Osteoblast (primary cell): ENCODE results near the gene LILRA1. TPM values are rescaled to one million over a fixed set of nuclear protein-coding genes. Genes with fewer than 3 reads are reported as not detected.

Experiments used
- DNase-seq: peaks from one replicate; pipeline ENCODE4 v3.0.0; 2011; ENCODE audit warnings: low spot score, mixed read lengths; ENCODE audit not compliant: insufficient read length; ENCODE audit errors: missing footprints
- H2AFZ ChIP-seq: 2 replicates; pipeline ENCODE4 v1.6.0; 2011; ENCODE audit warnings: mild to moderate bottlenecking, low read length
- H3K27ac ChIP-seq: 2 replicates; pipeline ENCODE4 v1.5.1; 2011; ENCODE audit warnings: mild to moderate bottlenecking, low read depth, low read length, moderate library complexity
- H3K27me3 ChIP-seq: 2 replicates; pipeline ENCODE4 v1.6.0; 2012; ENCODE audit warnings: mild to moderate bottlenecking, control low read depth, inconsistent platforms, low read length, moderate library complexity; ENCODE audit not compliant: insufficient read depth
- H3K36me3 ChIP-seq: 2 replicates; pipeline ENCODE4 v1.5.1; 2011; ENCODE audit warnings: mild to moderate bottlenecking, low read length, control low read depth, moderate library complexity; ENCODE audit not compliant: insufficient read depth
- H3K4me1 ChIP-seq: 2 replicates; pipeline ENCODE4 v1.5.1; 2011; ENCODE audit warnings: mild to moderate bottlenecking, low read length, control low read depth, moderate library complexity; ENCODE audit not compliant: insufficient read depth
- H3K4me2 ChIP-seq: 2 replicates; pipeline ENCODE4 v1.6.0; 2011; ENCODE audit warnings: mild to moderate bottlenecking, low read length; ENCODE audit not compliant: insufficient read depth
- H3K4me3 ChIP-seq: fragments of 200-600 bp; sonication (generic); 3 replicates; pipeline ENCODE4 v1.5.1; 2012; ENCODE audit warnings: mild to moderate bottlenecking, low read length, inconsistent platforms; ENCODE audit not compliant: insufficient read depth
- H3K79me2 ChIP-seq: 2 replicates; pipeline ENCODE4 v1.6.0; 2012; ENCODE audit warnings: mild to moderate bottlenecking, low read length, control low read depth, inconsistent platforms; ENCODE audit not compliant: insufficient read depth
- H3K9me3 ChIP-seq: 2 replicates; pipeline ENCODE4 v1.5.1; 2011; ENCODE audit warnings: low read depth, low read length, control low read depth
- H4K20me1 ChIP-seq: 2 replicates; pipeline ENCODE4 v1.6.0; 2012; ENCODE audit warnings: mild to moderate bottlenecking, low read length, control low read depth; ENCODE audit not compliant: insufficient read depth
- CTCF ChIP-seq: IDR thresholded peaks from 2 replicates; pipeline ENCODE4 v1.5.1; 2011; ENCODE audit warnings: mild to moderate bottlenecking, low read depth, low read length, moderate library complexity; ENCODE audit errors: extremely low read depth
- total RNA-seq: library from RNA; depleted of rRNA; stranded (reverse); fragments of >200 nt; gene quantifications from 2 replicates; pipeline ENCODE4 v1.2.3, GENCODE V29; 2012

Gene LILRA1
- total RNA-seq, 1 donor = not detected

DNA sequence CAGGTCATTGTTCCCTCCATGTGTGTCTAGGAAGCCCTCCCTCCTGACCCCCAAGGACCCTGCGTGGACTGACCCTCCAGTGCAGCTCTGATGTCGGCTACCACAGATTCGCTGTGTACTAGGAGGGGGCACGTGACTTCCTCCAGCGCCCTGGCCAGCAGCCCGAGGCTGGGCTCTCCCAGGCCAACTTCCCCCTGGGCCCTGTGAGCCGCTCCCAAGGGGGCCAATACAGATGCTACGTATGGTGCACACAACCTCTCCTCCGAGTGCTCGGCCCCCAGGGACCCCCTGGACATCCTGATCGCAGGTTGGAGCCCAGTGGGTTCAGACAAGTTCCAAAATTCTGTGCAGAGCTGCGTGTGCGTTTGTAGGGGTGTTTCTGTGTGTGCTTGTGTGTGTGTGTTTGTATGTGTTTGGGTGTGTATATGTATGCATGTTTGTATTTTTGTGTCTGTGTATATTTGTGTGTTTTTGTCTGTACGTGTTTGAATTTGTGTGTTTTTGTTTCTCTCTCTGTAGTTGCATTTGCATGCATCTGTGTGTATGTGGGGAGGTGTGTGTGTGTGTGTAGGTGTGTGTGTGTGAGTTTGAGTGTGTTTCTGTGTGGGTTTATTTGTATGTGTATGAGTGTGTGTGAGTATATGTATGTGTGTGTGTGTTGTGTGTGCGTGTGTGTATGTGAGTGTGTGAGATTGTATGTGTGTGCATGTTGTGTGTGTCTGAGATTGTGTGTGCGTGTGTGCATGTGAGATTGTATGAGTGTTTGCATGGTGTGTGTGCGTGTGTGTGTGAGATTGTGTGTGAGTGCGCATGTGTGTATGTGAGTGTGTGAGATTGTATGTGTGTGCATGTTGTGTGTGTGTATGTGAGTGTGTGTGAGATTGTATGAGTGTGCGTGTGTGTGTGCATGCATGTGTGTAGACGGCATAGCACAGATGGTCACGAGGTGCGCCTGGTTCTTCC is 41.2 kb upstream of the LILRA1 start:
- TF ChIP-seq CTCF = no peak
- Histone ChIP-seq H3K27ac (no peak overlapping the region), H3K4me1 (no peaks in the 10 kb centered on the region), H2AFZ (no peak overlapping the region), H3K36me3 (no peaks in the 10 kb centered on the region), H3K9me3 (no peaks in the 10 kb centered on the region), H4K20me1 (no peaks in the 10 kb centered on the region), H3K27me3 (no peaks in the 10 kb centered on the region), H3K4me3 (no peak overlapping the region), H3K4me2 (no peak overlapping the region), H3K79me2 (no peaks in the 10 kb centered on the region)
- no peak for DNase-seq

DNA sequence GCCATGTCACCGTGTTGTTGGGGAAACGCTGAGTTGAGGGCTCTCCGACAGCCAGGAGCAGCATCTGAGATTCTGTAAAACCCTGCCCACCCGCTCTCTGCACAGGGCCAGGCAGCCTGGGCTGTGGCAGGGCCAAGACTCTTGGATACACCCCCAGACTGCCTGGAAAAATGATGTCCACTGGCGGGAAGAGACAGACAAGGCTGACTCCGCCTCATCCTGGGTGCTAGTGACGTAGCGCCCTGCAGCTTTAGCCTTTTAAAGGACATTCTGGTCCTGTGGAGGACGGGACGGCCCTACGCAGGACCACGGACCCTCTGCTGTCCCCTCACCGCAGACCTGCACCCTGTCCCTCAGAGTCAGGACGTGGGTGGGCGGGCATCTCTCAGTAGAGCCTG is 40.5 kb upstream of the LILRA1 start:
- DNase-seq = no peak
- H3K4me1 ChIP-seq = no peaks in the 10 kb centered on the region
- H3K27ac ChIP-seq = no peak overlapping the region
- no peaks in the 10 kb centered on the region for H3K9me3 ChIP-seq
- no peak for TF ChIP-seq CTCF
- H4K20me1 ChIP-seq = no peaks in the 10 kb centered on the region
- no peaks in the 10 kb centered on the region for H3K27me3 ChIP-seq
- H3K4me2 ChIP-seq = no peak overlapping the region
- H3K79me2 ChIP-seq = no peaks in the 10 kb centered on the region
- no peak overlapping the region for H2AFZ ChIP-seq
- H3K4me3 ChIP-seq = no peak overlapping the region
- H3K36me3 ChIP-seq = no peaks in the 10 kb centered on the region

DNA sequence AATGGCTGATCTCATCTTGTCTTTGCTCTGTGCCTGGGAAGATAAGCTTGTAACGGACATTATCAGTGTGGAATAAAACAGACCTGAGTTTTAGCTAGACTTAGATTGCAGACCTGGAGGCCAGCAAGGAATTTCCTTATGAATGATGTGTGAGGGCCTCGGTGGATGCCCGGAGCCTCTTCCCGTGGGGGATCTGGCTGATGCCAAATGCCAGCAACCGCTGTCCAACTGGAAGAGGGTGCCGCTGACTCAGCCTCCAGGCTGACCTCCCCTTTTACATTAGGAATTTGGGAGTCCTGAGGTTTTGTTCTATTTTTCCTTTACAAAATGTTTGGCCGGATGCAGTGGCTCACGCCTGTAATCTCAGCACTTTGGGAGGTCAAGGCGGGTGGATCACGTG is 39.4 kb upstream of the LILRA1 start:
- Histone ChIP-seq H3K79me2 (no peaks in the 10 kb centered on the region), H3K36me3 (no peaks in the 10 kb centered on the region), H3K4me3 (no peak overlapping the region), H3K9me3 (no peaks in the 10 kb centered on the region), H3K27ac (no peak overlapping the region), H3K4me2 (no peak overlapping the region), H3K27me3 (no peaks in the 10 kb centered on the region), H2AFZ (no peak overlapping the region), H4K20me1 (no peaks in the 10 kb centered on the region), H3K4me1 (no peaks in the 10 kb centered on the region)
- DNase-seq = no peak
- TF ChIP-seq CTCF = no peak

DNA sequence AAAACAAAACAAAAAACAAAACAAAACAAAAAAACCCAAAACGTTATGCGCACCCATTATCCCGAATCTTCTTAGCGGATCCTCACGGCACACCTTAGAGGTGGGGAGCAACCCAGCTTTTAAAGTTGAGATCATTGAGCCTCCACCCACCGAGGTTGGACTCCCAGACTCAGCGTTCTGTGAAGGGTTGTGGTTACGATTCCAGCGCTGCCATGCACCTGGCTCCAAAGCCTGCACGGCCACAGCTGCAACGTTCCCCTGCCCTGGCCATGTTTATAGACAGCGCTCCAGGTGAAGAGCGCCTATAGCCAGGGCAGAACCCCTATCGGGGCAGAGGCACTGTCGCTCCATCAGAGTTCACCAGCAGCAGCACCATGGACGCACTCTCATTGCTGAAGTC is 38.5 kb upstream of the LILRA1 start:
- DNase-seq = no peak
- Histone ChIP-seq H4K20me1 (no peaks in the 10 kb centered on the region), H3K9me3 (no peaks in the 10 kb centered on the region), H3K4me1 (no peaks in the 10 kb centered on the region), H3K4me3 (no peak overlapping the region), H3K27ac (no peak overlapping the region), H3K27me3 (no peaks in the 10 kb centered on the region), H3K36me3 (no peaks in the 10 kb centered on the region), H3K79me2 (no peaks in the 10 kb centered on the region), H2AFZ (no peak overlapping the region), H3K4me2 (no peak overlapping the region)
- no peak for TF ChIP-seq CTCF
